HG03442 (cell line): ENCODE results near the gene ENPEP.
"Not testable (repeated sequence)": the region's sequence is repeated elsewhere in the genome, so short reads cannot be mapped to it uniquely, and the experiment has no call there.

Experiments used
- ATAC-seq: cut with Tn5 transposase; IDR thresholded peaks from one replicate; pipeline ENCODE4 v1.9.1; 2021; ENCODE audit warnings: mild to moderate bottlenecking, moderate library complexity; ENCODE audit not compliant: unreplicated experiment

The ENPEP gene, protein sequence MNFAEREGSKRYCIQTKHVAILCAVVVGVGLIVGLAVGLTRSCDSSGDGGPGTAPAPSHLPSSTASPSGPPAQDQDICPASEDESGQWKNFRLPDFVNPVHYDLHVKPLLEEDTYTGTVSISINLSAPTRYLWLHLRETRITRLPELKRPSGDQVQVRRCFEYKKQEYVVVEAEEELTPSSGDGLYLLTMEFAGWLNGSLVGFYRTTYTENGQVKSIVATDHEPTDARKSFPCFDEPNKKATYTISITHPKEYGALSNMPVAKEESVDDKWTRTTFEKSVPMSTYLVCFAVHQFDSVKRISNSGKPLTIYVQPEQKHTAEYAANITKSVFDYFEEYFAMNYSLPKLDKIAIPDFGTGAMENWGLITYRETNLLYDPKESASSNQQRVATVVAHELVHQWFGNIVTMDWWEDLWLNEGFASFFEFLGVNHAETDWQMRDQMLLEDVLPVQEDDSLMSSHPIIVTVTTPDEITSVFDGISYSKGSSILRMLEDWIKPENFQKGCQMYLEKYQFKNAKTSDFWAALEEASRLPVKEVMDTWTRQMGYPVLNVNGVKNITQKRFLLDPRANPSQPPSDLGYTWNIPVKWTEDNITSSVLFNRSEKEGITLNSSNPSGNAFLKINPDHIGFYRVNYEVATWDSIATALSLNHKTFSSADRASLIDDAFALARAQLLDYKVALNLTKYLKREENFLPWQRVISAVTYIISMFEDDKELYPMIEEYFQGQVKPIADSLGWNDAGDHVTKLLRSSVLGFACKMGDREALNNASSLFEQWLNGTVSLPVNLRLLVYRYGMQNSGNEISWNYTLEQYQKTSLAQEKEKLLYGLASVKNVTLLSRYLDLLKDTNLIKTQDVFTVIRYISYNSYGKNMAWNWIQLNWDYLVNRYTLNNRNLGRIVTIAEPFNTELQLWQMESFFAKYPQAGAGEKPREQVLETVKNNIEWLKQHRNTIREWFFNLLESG

DNA sequence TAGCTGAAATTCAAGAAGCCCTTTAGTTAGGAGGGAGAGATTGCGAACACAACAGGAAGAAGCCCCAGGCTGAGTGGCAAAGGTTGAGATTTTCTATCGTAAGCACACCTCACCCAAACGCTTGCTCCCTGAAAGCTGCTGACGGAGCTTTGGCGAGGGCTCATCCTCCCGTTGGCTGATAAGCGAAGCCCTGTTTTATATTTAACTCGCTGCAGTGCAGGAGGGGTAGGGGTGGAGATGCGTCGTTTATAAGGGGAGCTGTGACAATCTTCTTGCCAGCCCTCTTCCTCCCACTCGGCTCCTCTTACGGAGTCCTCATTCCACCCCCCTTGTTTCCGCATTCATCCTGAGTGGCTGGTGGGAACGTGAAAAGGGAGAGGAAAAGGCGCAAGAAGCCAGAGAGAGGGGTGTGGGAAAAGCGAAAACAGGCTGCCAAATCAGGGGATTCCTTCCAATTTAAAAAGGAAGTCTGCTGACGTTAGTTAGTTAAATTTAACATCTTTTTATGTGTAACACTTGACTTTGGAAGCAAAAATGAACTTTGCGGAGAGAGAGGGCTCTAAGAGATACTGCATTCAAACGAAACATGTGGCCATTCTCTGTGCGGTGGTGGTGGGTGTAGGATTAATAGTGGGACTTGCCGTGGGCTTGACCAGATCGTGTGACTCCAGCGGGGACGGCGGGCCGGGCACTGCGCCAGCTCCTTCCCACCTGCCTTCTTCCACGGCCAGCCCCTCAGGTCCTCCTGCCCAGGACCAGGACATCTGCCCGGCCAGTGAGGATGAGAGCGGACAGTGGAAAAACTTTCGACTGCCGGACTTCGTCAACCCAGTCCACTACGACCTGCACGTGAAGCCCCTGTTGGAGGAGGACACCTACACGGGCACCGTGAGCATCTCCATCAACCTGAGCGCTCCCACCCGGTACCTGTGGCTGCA, at the start of gene ENPEP:
TSS of gene ENPEP (plus strand) at position 275 of the 938 bp plus-strand sequence. CDS start at position 535, 260 bp downstream.
- no peak for ATAC-seq

DNA sequence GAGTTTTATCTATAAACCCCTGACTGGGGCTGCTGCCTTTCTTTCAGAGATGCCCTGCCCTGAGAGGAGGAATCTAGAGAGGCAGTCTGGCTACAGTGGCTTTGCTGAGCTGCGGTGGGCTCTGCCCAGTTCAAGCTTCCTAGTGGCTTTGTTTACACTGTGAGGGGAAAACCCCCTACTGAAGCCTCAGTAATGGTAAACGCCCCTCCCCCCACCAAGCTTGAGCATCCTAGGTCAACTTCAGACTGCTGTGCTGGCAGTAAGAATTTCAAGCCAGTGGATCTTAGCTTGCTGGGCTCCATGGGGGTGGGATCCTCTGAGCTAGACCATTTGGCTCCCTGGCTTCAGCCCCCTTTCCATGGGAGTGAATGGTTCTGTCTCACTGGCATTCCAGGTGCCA, 44.1 kb upstream of the ENPEP start:
- ATAC-seq: not testable (repeated sequence)

DNA sequence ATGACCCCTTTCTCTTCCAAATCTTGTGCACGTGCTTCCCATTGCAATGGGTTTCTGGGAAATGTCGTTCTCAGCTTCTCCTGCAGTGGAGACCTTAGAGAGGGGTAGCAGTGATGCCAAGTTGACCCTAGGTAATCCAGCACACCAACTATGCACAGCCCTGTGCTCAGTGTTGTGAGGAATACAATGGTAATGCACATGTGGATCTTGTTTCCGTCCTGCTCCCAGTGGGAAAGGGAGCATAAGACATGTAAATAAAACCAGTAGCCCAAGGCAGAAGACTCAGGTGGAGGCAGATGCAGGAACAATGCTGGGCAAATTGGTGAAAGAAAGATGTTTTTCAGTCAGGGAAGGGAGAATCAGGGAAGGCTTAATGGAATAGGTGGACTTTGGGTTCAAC, 38.7 kb upstream of the ENPEP start:
- ATAC-seq: not testable (repeated sequence)

DNA sequence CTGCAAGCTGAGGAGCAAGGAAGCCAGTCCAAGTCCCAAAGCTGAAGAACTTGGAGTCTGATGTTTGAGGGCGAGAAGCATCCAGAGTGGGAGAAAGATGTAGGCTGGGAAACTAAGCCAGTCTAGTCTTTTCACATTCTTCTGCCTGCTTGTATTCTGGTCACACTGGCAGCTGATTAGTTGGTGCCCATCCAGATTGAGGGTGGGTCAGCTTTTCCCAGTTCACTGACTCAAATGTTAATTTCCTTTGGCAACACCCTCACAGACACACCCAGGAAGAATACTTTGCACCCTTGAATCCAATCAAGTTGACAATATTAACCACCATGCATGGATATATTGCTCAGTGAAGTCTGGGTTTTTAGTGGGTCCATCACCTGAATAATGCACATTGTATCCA, 36.7 kb upstream of the ENPEP start:
- ATAC-seq: not testable (repeated sequence)

DNA sequence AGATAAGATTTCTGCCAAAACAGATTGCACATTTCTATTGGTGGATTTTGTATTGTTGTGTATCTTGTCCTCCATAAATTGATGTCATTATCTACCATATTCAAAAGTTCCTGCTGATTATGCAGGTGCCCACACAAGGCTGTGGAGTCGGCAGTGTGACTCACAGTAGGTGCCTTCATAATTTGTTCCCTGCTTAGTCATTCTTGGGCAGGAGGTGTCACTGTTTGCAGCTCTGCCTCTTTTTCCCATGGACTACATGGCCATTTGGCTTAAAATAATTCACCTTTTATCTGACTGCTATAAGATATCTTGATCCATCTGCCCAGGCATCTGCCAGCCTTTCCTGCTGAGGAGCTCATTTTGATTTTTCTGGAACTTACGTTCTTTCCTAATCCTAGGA, 33.6 kb upstream of the ENPEP start:
- no peak for ATAC-seq

DNA sequence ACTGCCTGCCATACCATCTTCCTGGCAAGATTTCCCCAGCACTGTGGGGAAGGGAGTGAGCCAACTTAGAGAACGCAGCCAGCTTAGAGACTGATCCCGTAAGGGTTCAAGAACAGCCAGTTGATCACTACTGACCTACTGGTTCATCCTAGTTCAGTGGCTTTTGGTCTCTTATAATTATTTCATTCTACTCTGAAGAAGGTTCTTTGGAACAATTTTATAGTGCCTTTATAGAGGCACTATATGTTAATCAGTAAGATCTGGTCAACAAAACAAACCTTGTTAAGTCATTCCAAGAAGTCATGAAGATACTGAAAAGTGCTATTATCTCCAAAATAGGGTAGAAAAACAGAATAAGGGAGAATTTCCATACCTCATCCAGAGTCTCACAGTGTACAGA, 33.2 kb upstream of the ENPEP start:
- ATAC-seq: no peak

DNA sequence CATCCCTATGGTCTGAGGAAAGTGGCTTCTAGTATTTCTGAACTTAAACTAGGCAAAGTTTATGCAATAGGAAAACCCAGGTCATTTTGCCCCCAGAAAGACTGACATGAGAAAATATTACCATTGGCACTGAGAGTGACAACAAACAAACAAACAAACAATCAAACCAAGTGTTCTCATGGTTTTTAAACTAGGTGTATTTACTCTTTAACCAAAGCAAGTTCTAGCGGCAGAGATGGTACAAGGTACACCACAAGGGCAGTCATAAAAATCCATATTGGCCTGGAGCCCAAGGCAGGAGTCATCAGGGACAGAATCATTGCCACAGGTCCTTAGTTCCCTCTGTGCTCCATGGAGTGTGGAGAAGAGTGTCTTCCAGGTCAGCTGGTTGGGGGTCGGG, 26.0 kb upstream of the ENPEP start:
- no peak for ATAC-seq

DNA sequence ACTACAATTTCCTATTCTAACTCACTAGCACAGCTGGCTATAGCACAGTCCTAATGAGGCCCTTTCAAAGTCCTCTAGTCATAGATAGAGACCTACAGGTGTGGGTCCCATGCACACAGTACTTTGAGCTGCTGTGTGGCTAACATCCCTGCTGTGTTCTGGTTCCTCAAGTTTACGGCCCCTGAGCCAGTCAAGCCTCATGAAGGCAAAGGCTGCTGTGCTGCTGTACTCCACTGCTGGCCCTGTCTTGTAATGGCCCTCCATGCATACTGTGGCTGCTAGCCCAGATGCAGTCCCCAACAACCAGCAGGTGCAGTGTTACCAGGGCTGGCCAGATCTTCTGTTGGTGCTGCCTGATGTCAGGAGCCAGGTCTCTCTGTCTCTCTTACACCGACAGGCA, 23.4 kb upstream of the ENPEP start:
- no peak for ATAC-seq

DNA sequence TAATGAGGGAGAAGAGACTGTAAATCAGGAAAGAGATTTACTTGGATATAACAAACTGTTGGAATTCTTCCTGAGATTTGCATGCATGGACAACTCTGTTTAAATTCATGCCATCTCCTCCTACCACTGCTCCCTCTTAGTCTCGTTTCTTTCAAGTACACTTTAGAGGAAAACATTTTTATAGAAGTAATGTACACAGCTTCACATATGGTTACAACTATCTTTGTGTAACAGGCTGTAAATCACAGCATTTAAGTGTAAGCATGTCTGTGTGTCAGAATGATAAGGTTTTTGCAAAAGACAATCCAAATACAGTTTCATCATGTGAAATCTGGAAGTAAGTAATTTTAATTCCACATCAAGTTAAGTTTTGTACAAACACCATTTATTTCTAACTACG, 21.5 kb upstream of the ENPEP start:
- no peak for ATAC-seq

DNA sequence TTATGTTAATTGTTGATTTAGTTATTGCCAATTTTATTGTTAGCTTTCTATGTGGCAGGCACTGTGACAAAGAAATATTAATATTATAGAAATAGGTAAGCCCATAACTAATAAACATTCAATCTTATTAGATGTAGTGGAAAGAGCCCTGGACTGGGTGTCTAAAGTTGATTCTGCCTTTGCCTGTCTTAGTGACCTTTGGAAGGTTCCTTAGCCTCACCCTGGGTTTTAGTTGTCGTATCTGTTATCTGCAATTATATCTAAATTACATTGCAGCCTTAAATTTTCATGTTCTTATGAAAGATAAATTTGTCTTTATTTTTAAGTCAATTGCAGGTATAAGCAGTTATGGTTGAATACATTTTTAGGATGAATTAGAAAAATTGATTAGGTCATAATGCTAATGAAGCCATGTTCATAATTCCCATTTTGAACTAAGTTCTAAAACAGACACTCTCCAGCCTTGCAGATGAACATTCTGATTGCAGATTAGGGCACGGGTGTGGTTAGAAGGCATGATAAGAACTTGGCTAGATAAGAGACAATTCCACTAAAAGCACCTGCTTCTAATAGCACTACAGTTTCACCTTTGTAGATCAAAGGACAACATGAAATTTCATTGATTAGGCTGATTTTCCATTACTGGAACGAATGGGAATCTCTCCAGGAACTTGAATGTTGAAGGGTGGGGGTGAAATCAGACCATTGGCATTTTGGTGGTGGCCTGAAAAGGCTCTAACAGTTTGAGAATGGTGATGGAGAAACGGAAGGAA, 17.3 kb upstream of the ENPEP start:
- no peak for ATAC-seq

DNA sequence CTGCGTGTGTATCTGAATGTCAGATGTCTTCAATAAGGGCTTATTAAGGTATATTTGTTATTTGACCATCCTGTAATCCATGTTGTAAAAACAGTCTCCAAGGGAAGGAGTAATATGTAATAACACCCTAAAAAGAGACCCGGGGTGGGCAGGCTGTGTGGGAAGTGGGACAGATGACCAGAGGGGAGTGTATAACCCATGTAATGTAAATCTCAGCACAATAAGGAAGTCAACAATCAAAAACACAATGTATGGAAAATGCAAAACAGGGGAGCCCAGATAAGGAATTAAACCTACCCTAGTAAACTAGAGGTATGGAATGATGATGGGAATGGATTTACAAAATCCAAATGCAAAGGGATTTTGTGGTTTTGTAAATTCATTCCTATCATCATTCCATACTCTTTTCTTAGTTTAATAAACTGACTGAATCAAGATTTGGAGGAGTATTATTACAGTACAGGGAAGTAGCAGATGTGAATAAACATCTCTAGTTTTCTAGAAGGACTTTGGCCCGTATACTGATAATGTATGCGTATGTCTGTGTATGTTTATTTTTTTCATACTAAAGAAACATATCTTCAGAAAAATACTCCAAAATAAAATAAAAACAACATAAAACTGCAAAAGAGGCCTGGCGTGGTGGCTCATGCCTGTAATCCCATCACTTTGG, 15.7 kb upstream of the ENPEP start:
- no peak for ATAC-seq

DNA sequence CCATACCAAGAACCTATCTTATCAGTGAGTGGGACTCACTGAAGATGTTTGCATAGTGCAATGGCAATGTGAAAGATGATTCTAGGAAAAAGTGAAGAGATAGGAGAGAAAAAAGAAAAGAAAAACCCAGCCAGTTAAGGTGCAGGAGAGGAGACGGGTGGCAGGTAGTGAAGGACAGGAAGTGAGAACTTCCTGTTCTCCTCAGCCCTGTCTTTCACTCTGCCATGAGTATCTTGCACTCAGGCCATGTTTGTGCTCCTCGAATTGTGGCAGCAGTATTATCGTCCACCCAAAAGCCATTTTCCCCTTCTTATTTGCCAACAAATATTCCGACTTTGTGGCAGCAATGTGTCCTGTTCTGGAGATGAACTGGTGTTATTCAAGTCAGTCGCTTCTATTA, 8.6 kb upstream of the ENPEP start:
- no peak for ATAC-seq

DNA sequence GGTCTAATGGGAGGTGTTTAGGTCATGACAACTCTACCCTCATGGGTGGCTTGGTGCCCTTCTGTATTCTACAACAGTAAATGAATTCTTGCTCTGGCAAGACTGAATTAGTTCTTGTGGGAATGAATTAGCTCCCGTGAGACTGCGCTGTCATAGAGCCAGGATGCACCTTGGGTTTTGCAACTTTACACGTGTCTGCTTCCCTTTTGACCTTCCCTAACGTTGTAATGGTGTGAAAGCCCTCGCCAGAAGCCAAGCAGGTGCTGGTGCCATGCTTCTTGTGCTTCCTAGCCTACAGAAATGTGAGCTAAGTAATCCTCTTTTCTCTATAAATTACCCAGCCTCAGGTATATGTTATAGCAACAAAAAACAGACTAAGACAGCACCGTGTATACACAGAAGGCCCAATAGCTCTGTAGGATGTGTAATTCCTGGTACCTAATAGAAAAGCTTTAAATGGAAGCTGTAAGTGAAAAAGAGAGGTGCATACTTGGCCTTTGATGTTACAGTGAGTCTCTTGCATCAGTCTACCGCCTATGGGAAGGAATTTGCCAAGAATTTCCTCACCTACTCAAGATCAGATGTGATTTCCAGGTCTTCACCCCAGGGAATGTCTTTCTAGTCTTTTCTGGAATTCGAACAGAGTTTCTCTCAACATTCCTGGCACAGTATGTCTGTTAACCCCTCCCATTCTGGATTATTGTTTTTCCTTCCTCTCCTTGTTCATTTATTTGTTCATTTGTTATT, 3.2 kb upstream of the ENPEP start:
- ATAC-seq: no peak

DNA sequence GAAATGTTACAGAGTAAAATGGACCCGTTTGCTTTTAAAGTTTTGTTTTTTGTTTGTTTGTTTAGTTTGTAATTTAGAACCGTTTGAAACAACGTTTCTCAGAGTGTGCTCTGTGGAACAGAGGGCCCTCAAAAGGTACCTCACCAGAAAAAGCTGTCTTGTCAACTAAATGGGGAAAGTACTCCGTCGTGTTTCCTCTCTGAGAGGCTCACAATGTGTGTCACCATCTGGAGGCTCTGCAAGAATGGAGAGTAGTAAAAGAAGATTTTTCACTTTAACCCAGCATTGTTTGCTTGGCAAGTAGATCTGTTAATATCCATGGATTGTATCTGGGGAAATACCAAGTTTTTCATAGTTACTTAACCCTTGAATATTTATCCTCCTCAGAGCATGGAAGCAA, 1.5 kb upstream of the ENPEP start:
- ATAC-seq: no peak

DNA sequence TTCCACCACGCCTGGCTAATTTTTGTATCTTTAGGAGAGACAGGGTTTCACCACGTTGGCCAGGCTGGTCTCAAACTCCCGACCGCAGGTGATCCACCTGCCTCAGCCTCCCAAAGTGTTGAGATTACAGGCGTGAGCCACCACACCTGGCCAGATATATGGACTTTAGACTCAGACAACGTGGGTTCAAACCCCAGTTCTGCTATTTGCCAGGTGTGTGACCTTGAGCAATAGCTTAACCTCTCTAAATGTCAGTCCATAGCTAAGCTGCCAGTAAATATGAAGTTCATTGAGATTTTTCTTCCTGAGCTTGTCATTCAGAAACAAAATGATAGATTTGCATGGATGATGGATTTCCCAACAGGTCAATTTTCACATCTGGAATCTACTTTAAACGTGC, 875 bp upstream of the ENPEP start:
- not testable (repeated sequence) for ATAC-seq

DNA sequence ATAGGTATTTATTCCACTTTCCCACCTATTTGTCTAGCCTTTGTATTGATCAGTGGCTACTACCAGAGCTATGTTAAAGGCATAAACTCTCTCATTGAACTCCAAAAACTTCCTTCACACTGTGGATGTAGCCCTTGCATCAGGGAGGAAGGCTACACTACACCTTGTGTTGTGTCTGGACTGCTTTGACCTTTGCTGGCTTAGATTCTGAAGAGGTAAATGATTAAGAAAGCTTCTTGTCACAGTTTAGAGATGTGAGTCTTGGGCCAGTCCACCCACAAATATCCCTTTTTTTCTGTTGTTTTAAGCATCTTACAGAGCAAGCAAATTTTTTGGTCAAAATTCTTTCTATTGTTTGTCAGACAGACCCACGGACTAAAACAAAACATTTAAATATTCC, 1.9 kb downstream of the ENPEP start:
- ATAC-seq: no peak

DNA sequence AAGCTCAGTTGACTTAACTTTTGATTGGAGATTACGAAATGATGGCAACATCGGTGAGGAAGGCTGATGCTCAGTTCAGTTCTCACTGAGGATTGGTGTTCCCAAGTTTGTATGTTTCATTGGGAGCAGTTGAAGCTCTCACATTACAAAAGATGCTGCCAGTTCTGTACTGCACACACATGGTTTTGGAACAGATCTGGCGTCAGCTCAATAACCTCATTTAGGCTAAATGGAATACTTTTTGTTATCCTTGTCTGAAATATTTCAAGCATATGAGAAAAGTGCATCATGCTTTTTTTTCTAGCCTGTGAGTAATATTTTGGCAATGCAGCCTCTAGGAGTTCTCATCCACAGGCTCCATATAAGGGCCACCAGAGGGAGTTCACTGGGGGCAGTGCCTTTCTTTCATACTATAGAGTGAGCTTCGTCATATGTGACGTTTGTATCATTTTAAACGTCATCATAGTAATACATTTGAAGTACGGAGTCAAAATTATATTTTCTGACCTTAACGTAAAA, 4.1 kb downstream of the ENPEP start:
- ATAC-seq: no peak

DNA sequence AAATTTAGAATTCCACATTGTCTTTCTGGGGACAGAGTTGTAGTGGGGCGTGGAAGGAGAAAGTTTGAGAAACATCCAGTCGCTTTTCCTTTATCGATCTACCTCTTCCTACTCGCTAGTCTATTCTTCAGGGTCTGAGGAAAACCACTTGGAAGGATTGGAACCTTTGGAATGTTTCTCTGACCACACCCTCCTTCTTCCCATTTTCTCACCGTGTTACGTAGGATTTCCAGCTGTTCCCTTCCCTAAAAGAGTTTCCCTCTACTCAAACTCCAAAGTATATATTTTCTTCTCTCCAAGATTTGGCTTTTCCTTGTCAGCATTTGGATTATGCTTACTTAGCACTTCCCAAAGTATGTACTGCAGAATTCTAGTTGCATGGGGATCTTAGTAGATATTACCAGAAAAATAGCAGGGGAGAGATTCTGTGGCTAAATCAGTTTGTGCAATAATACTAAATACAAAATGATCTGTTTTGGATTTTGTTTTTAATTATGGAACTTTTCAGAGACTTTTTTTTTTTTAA, 4.9 kb downstream of the ENPEP start:
- no peak for ATAC-seq
